Natural killer cell (primary cell): ENCODE results near the gene ALDH3B2. TPM values are rescaled to one million over a fixed set of nuclear protein-coding genes. Genes with fewer than 3 reads are reported as not detected.
"Not testable (repeated sequence)": the region's sequence is repeated elsewhere in the genome, so short reads cannot be mapped to it uniquely, and the experiment has no call there.

ENCODE experiments used
- ATAC-seq, 3 donors: fragments of 150-1000 bp in 2 of 3; fragments of 200-7000 bp in 1 of 3; cut with Tn5 transposase; 1 replicate in 1 of 3; 2 replicates in 2 of 3; pipeline ENCODE4 v1.10.0; 2021; ENCODE audit warnings: mild to moderate bottlenecking in 2 of 3, moderate library complexity in 2 of 3
- DNase-seq, 2 donors: peaks; one replicate each; pipeline versions ENCODE4 v3.0.0 to v3.0.0-alpha.2; 2013 to 2021; ENCODE audit warnings: mixed read lengths in 1 of 2
- H3K27ac ChIP-seq: one replicate; pipeline ENCODE4 v1.5.1; 2013; ENCODE audit warnings: mild to moderate bottlenecking, low read length
- H3K27me3 ChIP-seq: one replicate; pipeline ENCODE4 v1.6.1; 2013; ENCODE audit warnings: low read length; ENCODE audit not compliant: control insufficient read depth, insufficient read depth
- H3K36me3 ChIP-seq: one replicate; pipeline ENCODE4 v1.6.1; 2013; ENCODE audit warnings: low read length; ENCODE audit not compliant: control insufficient read depth, insufficient read depth
- H3K4me1 ChIP-seq: one replicate; pipeline ENCODE4 v1.6.1; 2013; ENCODE audit warnings: low read length; ENCODE audit not compliant: control insufficient read depth, insufficient read depth
- H3K4me3 ChIP-seq: one replicate; pipeline ENCODE4 v1.5.1; 2013; ENCODE audit warnings: low read length
- H3K9me3 ChIP-seq: one replicate; pipeline ENCODE4 v1.6.1; 2013; ENCODE audit warnings: low read length; ENCODE audit not compliant: control insufficient read depth, insufficient read depth
- H3K27ac Mint-ChIP-seq, 2 donors: one replicate each; pipeline ENCODE4 v1.8.0; 2022; ENCODE audit warnings: mild to moderate bottlenecking in 2 of 2, mixed read lengths in 2 of 2, moderate library complexity in 1 of 2
- H3K27me3 Mint-ChIP-seq, 2 donors: one replicate each; pipeline ENCODE4 v1.8.0; 2022; ENCODE audit warnings: low read depth in 2 of 2, mixed read lengths in 2 of 2
- H3K36me3 Mint-ChIP-seq: one replicate; pipeline ENCODE4 v1.8.0; 2022; ENCODE audit warnings: mixed read lengths
- H3K4me1 Mint-ChIP-seq, 2 donors: one replicate each; pipeline ENCODE4 v1.8.0; 2022; ENCODE audit warnings: mixed read lengths in 2 of 2
- H3K4me3 Mint-ChIP-seq: one replicate; pipeline ENCODE4 v1.8.0; 2022; ENCODE audit warnings: mild to moderate bottlenecking, moderate library complexity, mixed read lengths
- H3K9me3 Mint-ChIP-seq, 2 donors: one replicate each; pipeline ENCODE4 v1.8.0; 2022; ENCODE audit warnings: mixed read lengths in 2 of 2
- CTCF ChIP-seq: fragments of 200-600 bp; IDR thresholded peaks from one replicate; pipeline ENCODE4 v1.8.0; 2022; ENCODE audit warnings: antibody characterized with exemption
- WGBS: methylation state at CpG from one replicate; pipeline ENCODE4 v1.1.7; 2013; ENCODE audit warnings: missing lambda C conversion rate; ENCODE audit not compliant: insufficient coverage; 5-methylcytosine and 5-hydroxymethylcytosine counted together
- intact Hi-C: fragments of 100-400 bp; cut with micrococcal nuclease; formaldehyde crosslinking; loops from one replicate; pipeline ENCODE4 v1.14.2; 2022
- total RNA-seq, 4 donors: library from RNA; stranded (reverse); fragments of 120-200 nt in 1 of 4; gene quantifications; one replicate each; pipeline versions ENCODE4 v1.2.3 to v1.2.4, GENCODE V29; 2013 to 2022

Gene ALDH3B2
- total RNA-seq, 3 donors from 2014 or later (not counting 1 experiment from before 2014, with no cell fraction given): not detected

DNA sequence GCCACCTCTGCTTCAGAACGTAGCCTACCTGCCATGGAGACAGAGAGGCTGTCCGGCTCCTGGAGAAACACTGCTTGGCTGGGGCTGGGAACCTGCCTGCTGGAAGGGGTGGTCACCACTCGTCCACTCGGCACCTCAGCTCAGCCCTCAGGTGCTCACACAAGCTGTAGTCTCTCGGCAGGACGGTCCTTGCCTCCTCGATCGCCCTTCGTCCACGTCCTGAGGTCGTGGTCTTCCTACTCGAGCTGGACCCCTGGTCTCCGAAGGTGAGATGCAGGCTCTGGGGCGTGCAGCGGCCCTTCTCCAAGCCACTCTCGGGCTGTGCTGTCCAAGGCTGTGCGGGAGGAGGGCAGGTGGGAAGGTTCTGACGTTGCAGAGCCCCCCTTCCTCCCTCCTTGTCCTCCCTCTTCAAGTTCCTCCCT, 35.0 kb downstream of the ALDH3B2 start, which contains the start of gene TBX10:
TBX10 (minus strand) TSS at position 326 of the 422 bp plus-strand sequence; CDS start at position 35, 291 bp downstream.
- Histone ChIP-seq H3K4me1 (peaks cover 4% of the 10 kb centered on the region), H3K27ac (no peak within 1 kb of the TSS), H3K36me3 (no peaks in the 10 kb centered on the region), H3K4me3 (no peak within 1 kb of the TSS), H3K9me3 (peaks cover 3% of the 10 kb centered on the region), H3K27me3 (no peaks in the 10 kb centered on the region)
- peak in 1 of 2 donors; percentile 2 for DNase-seq
- ATAC-seq: no peak
- Mint-ChIP-seq H3K36me3 (no peaks in the 10 kb centered on the region), H3K4me1 (no peaks in the 10 kb centered on the region), H3K27ac (no peak within 1 kb of the TSS), H3K27me3 (no peaks in the 10 kb centered on the region), H3K9me3 (no peaks in the 10 kb centered on the region), H3K4me3 (no peak within 1 kb of the TSS)
- TF ChIP-seq CTCF: no peak
- intact Hi-C loops: loop anchor here (10.0 kb wide), 1 partner anchor 75 kb away; no protein-coding TSS in a partner anchor
- WGBS: 92% methylated on average over 17 of the region's 18 CpGs

GRCh38 chr11:67638535-67639437, 35.6 kb downstream of the ALDH3B2 start:
- Histone ChIP-seq H3K4me3 (no peak overlapping the region), H3K4me1 (peaks cover 4% of the 10 kb centered on the region), H3K27ac (no peak overlapping the region), H3K9me3 (no peaks in the 10 kb centered on the region), H3K36me3 (no peaks in the 10 kb centered on the region), H3K27me3 (no peaks in the 10 kb centered on the region)
- H3K4me3 Mint-ChIP-seq: no peak overlapping the region
- no peaks in the 10 kb centered on the region for H3K9me3 Mint-ChIP-seq
- TF ChIP-seq CTCF: no peak
- peak in 1 of 2 donors; percentile 1 for DNase-seq
- no peak for ATAC-seq
- WGBS: 93% methylated on average over 24 of the region's 24 CpGs
- no peaks in the 10 kb centered on the region for H3K36me3 Mint-ChIP-seq
- no peaks in the 10 kb centered on the region for H3K27me3 Mint-ChIP-seq
- intact Hi-C loops: loop anchor here (10.0 kb wide), 1 partner anchor 76 kb away; no protein-coding TSS in a partner anchor
- H3K4me1 Mint-ChIP-seq: no peaks in the 10 kb centered on the region
- H3K27ac Mint-ChIP-seq: no peak overlapping the region

DNA sequence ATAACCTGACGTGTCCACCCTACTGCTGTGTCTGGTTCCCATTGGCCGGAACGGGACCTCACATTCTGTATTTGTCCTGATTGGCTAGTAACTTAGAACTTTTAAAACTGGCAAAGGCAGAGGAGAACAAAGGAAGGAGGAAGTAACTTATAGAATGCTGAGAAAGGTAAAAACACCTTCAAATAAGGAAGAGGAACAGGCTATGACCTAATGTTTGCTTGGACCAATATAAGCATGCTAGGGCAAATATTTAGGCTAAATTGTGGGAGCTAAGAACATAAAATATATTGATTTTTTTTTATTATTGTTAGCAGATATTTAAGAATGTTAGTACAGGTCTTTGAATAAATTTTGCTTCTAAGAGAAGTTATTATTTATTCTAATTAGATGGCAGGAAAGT, 37.0 kb downstream of the ALDH3B2 start:
- DNase-seq, H3K4me3 ChIP-seq, H3K27me3 ChIP-seq, H3K4me1 ChIP-seq, H3K9me3 Mint-ChIP-seq, H3K27ac ChIP-seq, H3K4me1 Mint-ChIP-seq, H3K27ac Mint-ChIP-seq, H3K36me3 Mint-ChIP-seq, H3K4me3 Mint-ChIP-seq, H3K9me3 ChIP-seq, H3K36me3 ChIP-seq, ATAC-seq, H3K27me3 Mint-ChIP-seq: not testable (repeated sequence)
- intact Hi-C loops: loop anchor here (10.0 kb wide), 1 partner anchor 77 kb away; no protein-coding TSS in a partner anchor
- WGBS: 93% methylated on average over 3 of the region's 3 CpGs

- no peak overlapping the region for H3K27ac ChIP-seq
- intact Hi-C loops: loop anchor here (10.0 kb wide), 1 partner anchor 78 kb away; no protein-coding TSS in a partner anchor
- no peak for TF ChIP-seq CTCF
- DNase-seq: peak in 1 of 2 donors; percentile 1
- H3K4me3 ChIP-seq: no peak overlapping the region
- no peaks in the 10 kb centered on the region for H3K9me3 Mint-ChIP-seq
- no peak for ATAC-seq
- peaks cover 4% of the 10 kb centered on the region for H3K4me1 ChIP-seq
- H3K9me3 ChIP-seq: no peaks in the 10 kb centered on the region
- H3K4me1 Mint-ChIP-seq: no peaks in the 10 kb centered on the region
- no peak overlapping the region for H3K4me3 Mint-ChIP-seq
- WGBS: 69% methylated on average over 6 of the region's 6 CpGs
- H3K27me3 ChIP-seq: no peaks in the 10 kb centered on the region
- no peak overlapping the region for H3K27ac Mint-ChIP-seq
- no peaks in the 10 kb centered on the region for H3K36me3 Mint-ChIP-seq
- no peaks in the 10 kb centered on the region for H3K36me3 ChIP-seq
- no peaks in the 10 kb centered on the region for H3K27me3 Mint-ChIP-seq
These were observed 37.5 kb downstream of the ALDH3B2 start for GRCh38 chr11:67636962-67637361.
